ENCODE results near the gene CTXN1. TPM values are rescaled to one million over a fixed set of nuclear protein-coding genes. Genes with fewer than 3 reads are reported as not detected.

CTXN1 gene
- total RNA-seq, 2 donors from 2014 or later, result 5.0 to 37.1 TPM

GRCh38 chr19:7900931-7901330 is 25.0 kb downstream of the CTXN1 start:
- intact Hi-C loops (cut with DNase I), result loop anchor here (5.0 kb wide), 1 partner anchor 69 kb away; the partner anchor contains the start of gene EVI5L
- Histone ChIP-seq H3K9me3 (no peaks in the 10 kb centered on the region), H3K36me3 (no peaks in the 10 kb centered on the region), H3K4me1 (replicated peaks) (peaks cover 15% of the 10 kb centered on the region), H3K27ac (no peak overlapping the region), H3K4me3 (no peak overlapping the region), H3K27me3 (replicated peaks; ENCODE audit: insufficient read depth) (no peaks in the 10 kb centered on the region)
- TF ChIP-seq CTCF (IDR thresholded peaks at IDR 0.05) (no peak), POLR2AphosphoS5 (IDR thresholded peaks at IDR 0.05) (no peak), POLR2A (IDR thresholded peaks at IDR 0.05) (no peak)
- DNase-seq (ENCODE audit: low spot score), result no peak
- WGBS, result 49% methylated on average over 3 of the region's 3 CpGs

GRCh38 chr19:7900401-7900870 is 25.5 kb downstream of the CTXN1 start:
- intact Hi-C loops (cut with DNase I), result loop anchor here (5.0 kb wide), 1 partner anchor 68 kb away; the partner anchor contains the start of gene EVI5L
- H3K9me3 ChIP-seq, result no peaks in the 10 kb centered on the region
- TF ChIP-seq POLR2AphosphoS5 (IDR thresholded peaks at IDR 0.05) (no peak), POLR2A (IDR thresholded peaks at IDR 0.05) (no peak), CTCF (IDR thresholded peaks at IDR 0.05) (no peak)
- no peak overlapping the region for H3K4me3 ChIP-seq
- 74% methylated on average over 21 of the region's 21 CpGs for WGBS
- H3K27ac ChIP-seq, result no peak overlapping the region
- no peak for DNase-seq (ENCODE audit: low spot score)
- no peaks in the 10 kb centered on the region for H3K36me3 ChIP-seq
- H3K27me3 ChIP-seq (replicated peaks; ENCODE audit: insufficient read depth), result no peaks in the 10 kb centered on the region
- peaks cover 13% of the 10 kb centered on the region for H3K4me1 ChIP-seq (replicated peaks)

GRCh38 chr19:7899751-7900378 is 26.1 kb downstream of the CTXN1 start:
- H3K4me3 ChIP-seq, result no peak overlapping the region
- H3K4me1 ChIP-seq (replicated peaks), result peaks cover 11% of the 10 kb centered on the region
- TF ChIP-seq CTCF (IDR thresholded peaks at IDR 0.05), result no peak
- no peak for TF ChIP-seq POLR2A (IDR thresholded peaks at IDR 0.05)
- TF ChIP-seq POLR2AphosphoS5 (IDR thresholded peaks at IDR 0.05), result no peak
- no peaks in the 10 kb centered on the region for H3K36me3 ChIP-seq
- H3K27ac ChIP-seq, result no peak overlapping the region
- intact Hi-C loops (cut with DNase I), result loop anchor here (5.0 kb wide), 1 partner anchor 68 kb away; the partner anchor contains the start of gene EVI5L
- DNase-seq (ENCODE audit: low spot score), result no peak
- H3K9me3 ChIP-seq, result no peaks in the 10 kb centered on the region
- H3K27me3 ChIP-seq (replicated peaks; ENCODE audit: insufficient read depth), result no peaks in the 10 kb centered on the region
- 87% methylated on average over 34 of the region's 34 CpGs for WGBS

GRCh38 chr19:7898967-7899366 is 27.0 kb downstream of the CTXN1 start:
- TF ChIP-seq CTCF (IDR thresholded peaks at IDR 0.05) (no peak), POLR2AphosphoS5 (IDR thresholded peaks at IDR 0.05) (no peak), POLR2A (IDR thresholded peaks at IDR 0.05) (no peak)
- Histone ChIP-seq H3K36me3 (no peaks in the 10 kb centered on the region), H3K9me3 (no peaks in the 10 kb centered on the region), H3K27ac (no peak overlapping the region), H3K4me3 (no peak overlapping the region), H3K4me1 (replicated peaks) (peaks cover 13% of the 10 kb centered on the region), H3K27me3 (replicated peaks; ENCODE audit: insufficient read depth) (no peaks in the 10 kb centered on the region)
- no peak for DNase-seq (ENCODE audit: low spot score)
- WGBS, result 94% methylated on average over 16 of the region's 16 CpGs
- intact Hi-C loops (cut with DNase I), result no loop called here

- Histone ChIP-seq H3K27ac (no peak overlapping the region), H3K36me3 (no peaks in the 10 kb centered on the region), H3K4me1 (replicated peaks) (peaks cover 10% of the 10 kb centered on the region), H3K4me3 (no peak overlapping the region), H3K27me3 (replicated peaks; ENCODE audit: insufficient read depth) (no peaks in the 10 kb centered on the region), H3K9me3 (no peaks in the 10 kb centered on the region)
- no peak for DNase-seq (ENCODE audit: low spot score)
- WGBS, result 87% methylated on average over 11 of the region's 11 CpGs
- intact Hi-C loops (cut with DNase I), result no loop called here
- TF ChIP-seq CTCF (IDR thresholded peaks at IDR 0.05) (no peak), POLR2AphosphoS5 (IDR thresholded peaks at IDR 0.05) (no peak), POLR2A (IDR thresholded peaks at IDR 0.05) (no peak)
Observed at GRCh38 chr19:7897292-7897691, 28.6 kb downstream of the CTXN1 start.

All from prostate gland (tissue), 2 donors.